ENCODE measurements around the gene INSM1. TPM values are rescaled to one million over a fixed set of nuclear protein-coding genes. Genes with fewer than 3 reads are reported as not detected.

INSM1 gene
- total RNA-seq, 1 donor = not detected

- no peaks in the 10 kb centered on the region for H3K4me1 ChIP-seq (ENCODE audit: insufficient read depth, low read length)
- H3K9me3 ChIP-seq (ENCODE audit: low read depth, low read length) = no peaks in the 10 kb centered on the region
- H3K4me3 ChIP-seq (ENCODE audit: low read length) = no peak overlapping the region
- no peaks in the 10 kb centered on the region for H3K27me3 ChIP-seq (ENCODE audit: insufficient read depth, low read length)
Measured at GRCh38 chr20:20414640-20415220, 46.8 kb downstream of the INSM1 start.

GRCh38 chr20:20415321-20415720 is 47.4 kb downstream of the INSM1 start:
- H3K27me3 ChIP-seq (ENCODE audit: insufficient read depth, low read length) = no peaks in the 10 kb centered on the region
- H3K4me1 ChIP-seq (ENCODE audit: insufficient read depth, low read length) = no peaks in the 10 kb centered on the region
- no peaks in the 10 kb centered on the region for H3K9me3 ChIP-seq (ENCODE audit: low read depth, low read length)
- no peak overlapping the region for H3K4me3 ChIP-seq (ENCODE audit: low read length)

- no peaks in the 10 kb centered on the region for H3K27me3 ChIP-seq (ENCODE audit: insufficient read depth, low read length)
- H3K4me3 ChIP-seq (ENCODE audit: low read length) = no peak overlapping the region
- no peaks in the 10 kb centered on the region for H3K9me3 ChIP-seq (ENCODE audit: low read depth, low read length)
- H3K4me1 ChIP-seq (ENCODE audit: insufficient read depth, low read length) = no peaks in the 10 kb centered on the region
Measured at GRCh38 chr20:20417876-20418676, 50.2 kb downstream of the INSM1 start.

Measured in mononuclear cell (primary cell).